ENCODE data around the gene MGST2. TPM values are rescaled to one million over a fixed set of nuclear protein-coding genes. Genes with fewer than 3 reads are reported as not detected.

MGST2 gene
- total and polyA plus RNA-seq, 2 experiments from 2014 or later = 4.6 to 19.1 TPM

DNA sequence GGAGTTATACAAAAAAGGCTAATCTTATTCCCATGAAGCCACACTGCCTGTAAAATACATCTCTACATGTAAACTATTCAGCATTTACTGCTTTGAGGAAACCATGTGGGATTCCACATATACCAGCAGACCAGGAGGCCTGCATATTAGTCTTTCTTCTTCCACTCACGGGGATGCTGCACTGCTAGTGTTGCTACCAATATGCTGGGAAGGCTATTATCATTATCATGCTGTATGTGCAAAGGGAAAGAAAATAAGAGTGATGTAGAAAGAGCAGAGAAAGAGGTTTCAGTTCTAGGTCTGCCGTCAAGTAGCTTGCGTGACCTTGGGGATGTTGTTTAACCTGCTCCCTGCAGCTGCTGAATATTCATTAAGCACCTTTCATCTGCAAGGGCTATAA, 61.0 kb downstream of the MGST2 start:
- ATAC-seq (no peak), DNase-seq (ENCODE audit: low spot score) (no peak)
- Mint-ChIP-seq H3K4me3 (no peak overlapping the region), H3K36me3 (ENCODE audit: low read depth) (no peaks in the 10 kb centered on the region), H3K27me3 (ENCODE audit: insufficient read depth, low read depth, poor library complexity) (peaks cover 2% of the 10 kb centered on the region), H3K4me1 (peaks cover 2% of the 10 kb centered on the region; the same call in 2 of the 3 replicates), H3K9me3 (no peaks in the 10 kb centered on the region), H3K27ac (no peak overlapping the region)
- Histone ChIP-seq H3F3A (replicated peaks; ENCODE audit: low read depth) (no peaks in the 10 kb centered on the region), H3K27me3 (ENCODE audit: insufficient read depth) (no peaks in the 10 kb centered on the region), H3K9me2 (ENCODE audit: insufficient read depth) (no peaks in the 10 kb centered on the region), H3K4me3 (no peak overlapping the region), H3K27ac (ENCODE audit: low read depth) (no peak overlapping the region), H2AFZ (no peak overlapping the region), H3K79me2 (replicated peaks; ENCODE audit: insufficient read depth) (no peaks in the 10 kb centered on the region), H3K36me3 (ENCODE audit: insufficient read depth) (no peaks in the 10 kb centered on the region), H3K4me1 (ENCODE audit: insufficient read depth) (no peaks in the 10 kb centered on the region), H4K20me1 (replicated peaks; ENCODE audit: insufficient read depth) (no peaks in the 10 kb centered on the region), H3K4me2 (no peak overlapping the region)
- TF ChIP-seq, protein P1, sequence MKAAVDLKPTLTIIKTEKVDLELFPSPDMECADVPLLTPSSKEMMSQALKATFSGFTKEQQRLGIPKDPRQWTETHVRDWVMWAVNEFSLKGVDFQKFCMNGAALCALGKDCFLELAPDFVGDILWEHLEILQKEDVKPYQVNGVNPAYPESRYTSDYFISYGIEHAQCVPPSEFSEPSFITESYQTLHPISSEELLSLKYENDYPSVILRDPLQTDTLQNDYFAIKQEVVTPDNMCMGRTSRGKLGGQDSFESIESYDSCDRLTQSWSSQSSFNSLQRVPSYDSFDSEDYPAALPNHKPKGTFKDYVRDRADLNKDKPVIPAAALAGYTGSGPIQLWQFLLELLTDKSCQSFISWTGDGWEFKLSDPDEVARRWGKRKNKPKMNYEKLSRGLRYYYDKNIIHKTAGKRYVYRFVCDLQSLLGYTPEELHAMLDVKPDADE (IDR thresholded peaks at IDR 0.05) = no peak
- TF ChIP-seq, protein P2, sequence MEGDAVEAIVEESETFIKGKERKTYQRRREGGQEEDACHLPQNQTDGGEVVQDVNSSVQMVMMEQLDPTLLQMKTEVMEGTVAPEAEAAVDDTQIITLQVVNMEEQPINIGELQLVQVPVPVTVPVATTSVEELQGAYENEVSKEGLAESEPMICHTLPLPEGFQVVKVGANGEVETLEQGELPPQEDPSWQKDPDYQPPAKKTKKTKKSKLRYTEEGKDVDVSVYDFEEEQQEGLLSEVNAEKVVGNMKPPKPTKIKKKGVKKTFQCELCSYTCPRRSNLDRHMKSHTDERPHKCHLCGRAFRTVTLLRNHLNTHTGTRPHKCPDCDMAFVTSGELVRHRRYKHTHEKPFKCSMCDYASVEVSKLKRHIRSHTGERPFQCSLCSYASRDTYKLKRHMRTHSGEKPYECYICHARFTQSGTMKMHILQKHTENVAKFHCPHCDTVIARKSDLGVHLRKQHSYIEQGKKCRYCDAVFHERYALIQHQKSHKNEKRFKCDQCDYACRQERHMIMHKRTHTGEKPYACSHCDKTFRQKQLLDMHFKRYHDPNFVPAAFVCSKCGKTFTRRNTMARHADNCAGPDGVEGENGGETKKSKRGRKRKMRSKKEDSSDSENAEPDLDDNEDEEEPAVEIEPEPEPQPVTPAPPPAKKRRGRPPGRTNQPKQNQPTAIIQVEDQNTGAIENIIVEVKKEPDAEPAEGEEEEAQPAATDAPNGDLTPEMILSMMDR (conservative IDR thresholded peaks at IDR 0.05; ENCODE audit: low read depth in 2 of 2) = no peak
- TF ChIP-seq REST (IDR thresholded peaks at IDR 0.05; ENCODE audit: unreplicated experiment) (no peak), NANOG (IDR thresholded peaks at IDR 0.05; ENCODE audit: borderline replicate concordance) (no peak), ZNF462 (CRISPR knock-in tag; IDR thresholded peaks at IDR 0.05) (no peak), ZNF331 (CRISPR knock-in tag; IDR thresholded peaks at IDR 0.05; ENCODE audit: low read depth) (no peak), CREB1 (CRISPR knock-in tag; IDR thresholded peaks at IDR 0.05; ENCODE audit: low read depth) (no peak), ZNF114 (CRISPR knock-in tag; IDR thresholded peaks at IDR 0.05) (no peak), EZH2phosphoT487 (IDR thresholded peaks at IDR 0.05; ENCODE audit: unreplicated experiment) (no peak), EZH2 (IDR thresholded peaks at IDR 0.05; ENCODE audit: low read depth, unreplicated experiment) (no peak), JUNB (IDR thresholded peaks at IDR 0.05; ENCODE audit: unreplicated experiment) (no peak), POLR2AphosphoS5 (IDR thresholded peaks at IDR 0.05; ENCODE audit: low read depth) (no peak)

All from GM23338 (cell line).